NCI-H526 (cell line): Measurements from ENCODE around the gene COL4A5.
A peak's percentile ranks its signal among the peaks of the same experiment; 100 is the strongest.
"Not testable (repeated sequence)": the region's sequence is repeated elsewhere in the genome, so short reads cannot be mapped to it uniquely, and the experiment has no call there.

Experiments
- DNase-seq, 2 experiments: peaks; one replicate each; lab custom pipeline; 2025; lab: John Stamatoyannopoulos, UW

COL4A5 gene

DNA sequence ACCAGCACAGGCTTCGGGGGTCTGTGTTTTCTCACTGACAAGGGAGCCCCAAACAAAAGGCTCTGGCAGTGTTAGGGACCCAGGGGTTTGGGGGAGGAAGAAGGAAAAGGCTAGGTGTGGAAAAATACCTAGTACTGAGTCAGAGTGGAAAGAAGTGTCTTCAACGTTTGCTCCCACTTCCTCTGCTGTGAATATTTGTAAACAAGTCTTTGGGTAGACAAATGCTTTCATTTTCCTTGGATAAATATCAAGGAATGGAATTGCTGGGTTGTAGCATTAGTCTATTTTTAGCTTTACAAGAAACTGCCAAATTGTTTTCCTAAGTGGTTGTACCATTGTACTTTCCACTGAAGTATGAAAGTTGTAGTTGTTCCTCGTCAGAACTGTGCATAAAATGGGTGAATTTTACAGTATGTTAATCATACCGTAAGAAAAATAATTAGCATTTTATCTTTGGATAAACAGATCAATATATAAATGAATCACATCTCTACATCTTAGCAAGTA, 17.4 kb downstream of the COL4A5 start:
- no peak for DNase-seq

DNA sequence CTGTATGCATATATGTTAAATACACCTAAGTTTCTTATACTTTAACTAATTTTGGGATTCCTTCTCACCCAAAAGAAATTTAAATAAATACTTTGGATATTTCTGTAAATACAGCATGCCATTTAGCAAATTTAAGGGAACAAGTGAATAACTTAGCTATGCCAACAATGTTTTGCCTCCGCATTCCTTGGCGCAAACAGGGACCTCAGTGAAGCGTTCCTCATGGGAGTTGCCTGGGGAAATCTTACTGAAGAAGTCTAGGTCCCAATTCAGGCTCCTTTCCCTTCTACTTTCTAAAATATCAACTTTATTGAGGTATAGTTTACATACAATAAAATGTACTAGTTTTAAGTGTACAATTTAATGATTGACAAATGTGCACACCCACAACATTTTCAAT, 25.0 kb downstream of the COL4A5 start:
- DNase-seq = no peak

- DNase-seq = no peak
Observed at GRCh38 chrX:108468486-108468885, 28.8 kb downstream of the COL4A5 start.

GRCh38 chrX:108473979-108474378, 34.3 kb downstream of the COL4A5 start:
- DNase-seq = no peak

GRCh38 chrX:108481528-108481927, 41.9 kb downstream of the COL4A5 start:
- not testable (repeated sequence) for DNase-seq

DNA sequence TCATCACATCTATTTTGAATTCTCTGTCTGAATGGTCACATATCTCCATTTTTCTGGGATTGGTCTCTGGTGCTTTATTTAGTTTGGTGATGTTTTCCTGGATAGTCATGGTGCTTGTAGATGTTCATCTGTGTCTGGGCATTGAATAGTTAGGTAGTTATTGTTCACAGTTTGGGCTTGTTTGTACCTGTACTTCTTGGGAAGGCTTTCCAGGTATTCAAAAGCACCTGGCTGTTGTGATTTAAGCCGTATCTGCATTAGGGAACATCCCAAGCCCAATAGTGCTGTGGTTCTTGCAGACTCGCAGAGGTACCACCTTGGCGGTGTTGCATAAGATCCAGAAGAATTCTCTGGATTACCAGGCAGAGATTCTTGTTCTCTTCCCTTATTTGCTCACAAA, 44.6 kb downstream of the COL4A5 start:
- DNase-seq = no peak

- no peak for DNase-seq
Observed at GRCh38 chrX:108485960-108486359, 46.3 kb downstream of the COL4A5 start.

DNA sequence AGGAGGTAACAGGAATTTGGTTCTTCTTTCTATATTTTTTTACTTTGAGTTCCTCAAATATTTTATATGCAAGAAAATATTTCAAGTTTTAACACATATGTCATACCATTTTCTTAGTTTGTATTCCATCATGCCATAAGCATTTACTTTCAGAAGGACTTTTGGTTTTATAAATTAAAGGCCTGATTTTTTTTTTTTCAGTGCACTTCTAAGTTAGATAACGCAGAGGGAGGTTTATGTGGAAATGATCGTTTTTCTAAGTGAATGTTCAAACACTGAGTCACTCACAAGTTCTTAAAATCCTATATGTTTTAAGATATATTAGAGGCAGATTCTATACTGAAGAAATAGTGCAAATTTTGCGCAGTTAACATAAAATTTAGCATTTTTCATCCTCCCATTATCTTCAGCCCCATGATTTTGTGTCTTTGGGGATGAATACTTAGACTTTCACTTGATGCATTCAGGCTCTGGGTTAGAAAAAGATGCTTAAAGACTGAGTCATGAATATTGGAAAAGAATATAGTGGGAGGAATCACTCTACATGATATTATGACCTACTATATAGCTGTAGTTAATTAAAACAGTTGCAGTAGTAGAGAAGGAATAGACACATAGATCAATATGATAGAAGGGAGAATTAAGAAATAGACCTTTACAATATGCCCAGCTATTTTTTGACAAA, 54.9 kb downstream of the COL4A5 start:
- DNase-seq = no peak

DNA sequence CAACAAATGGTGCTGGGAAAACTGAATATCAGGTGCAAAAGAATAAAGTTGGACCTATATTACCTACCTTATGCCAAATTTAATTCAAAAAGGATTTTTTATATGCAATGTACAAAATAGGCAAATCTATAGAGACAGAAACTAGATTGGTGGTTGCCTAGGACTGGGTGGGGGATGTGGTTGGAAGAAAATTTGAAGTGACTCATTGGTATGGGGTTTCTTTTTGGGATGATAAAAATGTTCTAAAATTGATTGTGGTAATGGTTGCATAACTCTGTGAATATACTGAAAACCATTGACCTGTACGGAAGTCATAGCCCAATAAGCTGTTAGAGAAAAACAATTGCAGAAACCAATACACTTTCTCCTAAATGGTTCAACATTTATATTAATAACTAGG, 72.1 kb downstream of the COL4A5 start:
- no peak for DNase-seq

DNA sequence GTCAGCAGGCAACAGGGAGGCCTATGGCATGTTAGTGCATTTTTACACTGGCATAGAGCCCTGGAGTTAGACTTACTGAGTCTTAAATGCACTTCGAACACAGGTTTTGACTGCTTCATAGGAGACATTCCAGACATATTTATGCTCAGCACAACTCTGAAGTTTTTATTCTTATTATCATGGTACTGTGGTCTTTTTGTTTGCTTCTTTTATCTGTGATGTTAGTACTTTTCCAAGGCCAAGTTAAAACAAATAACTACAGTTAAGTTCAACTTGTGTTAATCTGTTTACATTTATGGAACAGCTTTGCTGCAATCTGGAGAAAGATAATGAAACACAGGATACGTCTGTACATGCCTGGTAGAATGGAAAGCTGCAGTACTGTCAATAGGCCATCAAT, 76.5 kb downstream of the COL4A5 start:
- no peak for DNase-seq

GRCh38 chrX:108527724-108528123, 88.1 kb downstream of the COL4A5 start:
- no peak for DNase-seq

DNA sequence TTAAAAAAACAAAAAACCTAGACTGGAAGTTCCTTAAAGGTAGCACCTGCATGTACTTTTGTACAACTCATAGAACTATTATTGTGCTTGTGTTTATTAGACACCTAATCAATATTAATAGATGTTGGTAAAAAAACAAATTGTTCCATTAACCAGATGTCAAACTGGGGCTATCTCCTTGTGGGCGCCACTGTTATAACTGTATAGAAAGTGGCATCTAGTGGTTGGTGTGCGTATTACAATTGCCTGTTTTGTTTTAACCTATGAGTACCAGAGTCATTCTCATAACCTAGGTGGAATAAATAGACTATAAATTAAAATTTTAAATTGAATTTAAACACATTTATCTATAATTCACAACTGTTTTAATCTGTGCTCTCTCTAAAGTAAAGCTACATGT, 97.4 kb downstream of the COL4A5 start:
- DNase-seq = peak in 1 of 2 experiments; percentile 62

- DNase-seq = peak in 1 of 2 experiments; percentile 5
Observed at GRCh38 chrX:108541286-108541685, 101.6 kb downstream of the COL4A5 start.

DNA sequence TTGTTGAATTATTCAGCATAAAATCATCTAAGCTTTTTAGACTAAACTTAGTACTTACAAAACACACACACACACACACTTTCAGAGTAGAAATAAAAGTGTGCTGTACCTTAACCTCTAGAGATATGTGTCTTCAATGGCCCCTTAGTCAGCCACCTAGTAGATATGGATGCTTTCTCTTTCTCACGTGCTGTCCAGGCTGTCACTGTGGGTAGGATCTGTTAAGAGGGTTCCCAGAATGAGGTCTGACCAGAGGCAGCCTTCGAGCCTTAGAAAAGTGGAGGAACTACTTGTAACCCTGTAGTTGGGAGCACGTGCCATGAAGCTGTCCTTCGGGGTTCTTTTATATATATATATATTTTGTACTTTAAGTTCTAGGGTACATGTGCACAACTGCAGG, 117.9 kb downstream of the COL4A5 start:
- DNase-seq = no peak

- no peak for DNase-seq
Observed at GRCh38 chrX:108558217-108558616, 118.6 kb downstream of the COL4A5 start.

- no peak for DNase-seq
Observed at GRCh38 chrX:108573136-108573535, 133.5 kb downstream of the COL4A5 start.

DNA sequence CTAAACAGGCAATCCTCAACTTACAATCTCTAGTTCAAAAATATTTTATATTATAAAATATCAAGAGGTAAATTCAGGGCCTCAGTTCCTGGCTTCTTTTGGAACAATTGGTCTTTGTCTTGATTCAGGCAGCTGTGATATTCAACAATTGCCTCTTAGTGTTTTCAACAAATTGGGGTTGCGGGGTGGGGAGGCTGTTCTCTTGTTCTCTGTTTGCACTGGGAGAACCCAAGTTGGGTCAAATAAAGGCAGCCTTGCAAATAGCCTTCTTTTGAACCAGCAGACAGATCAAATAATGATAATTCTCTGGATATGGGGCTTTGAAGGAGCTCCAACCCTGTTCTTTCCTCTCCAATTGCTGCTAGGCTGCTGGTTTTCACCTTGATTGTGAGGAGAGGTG, 142.5 kb downstream of the COL4A5 start:
- no peak for DNase-seq

GRCh38 chrX:108584617-108585211, 145.1 kb downstream of the COL4A5 start:
- peak in 1 of 2 experiments; percentile 27 for DNase-seq

DNA sequence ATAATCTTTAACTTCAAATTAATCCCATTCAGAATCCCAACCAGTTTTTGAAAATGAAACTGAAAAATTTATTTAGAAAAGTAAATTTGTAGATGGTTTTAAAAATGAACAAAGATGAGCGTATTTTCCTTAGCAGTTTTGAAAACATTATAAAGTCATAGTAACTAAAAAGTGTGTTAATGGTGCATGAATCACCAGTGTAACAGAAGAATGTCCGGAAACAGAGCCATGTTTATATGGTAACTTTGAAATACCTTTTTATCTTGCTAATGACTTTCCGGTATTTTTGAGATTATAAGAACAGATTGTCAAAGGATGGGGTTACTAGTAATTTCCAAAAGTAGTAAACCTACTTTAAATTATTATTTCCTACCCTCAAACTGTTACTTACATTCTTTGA, 150.9 kb downstream of the COL4A5 start:
- no peak for DNase-seq

DNA sequence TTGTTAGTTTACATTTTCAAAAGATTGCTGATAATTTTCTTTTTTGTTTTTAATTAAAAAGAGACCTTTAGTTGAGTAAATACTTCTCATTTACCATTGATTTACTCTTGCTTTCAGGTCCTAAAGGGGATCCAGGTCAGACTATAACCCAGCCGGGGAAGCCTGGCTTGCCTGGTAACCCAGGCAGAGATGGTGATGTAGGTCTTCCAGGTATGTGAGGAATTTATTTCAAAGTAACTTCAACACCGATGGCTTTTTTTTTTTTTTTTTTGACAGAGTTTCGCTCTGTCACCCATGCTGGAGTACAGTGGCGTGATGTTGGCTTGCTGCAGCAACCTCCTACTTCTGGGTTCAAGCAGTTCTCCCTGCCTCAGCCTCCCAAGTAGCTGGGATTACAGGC, 161.6 kb downstream of the COL4A5 start:
- no peak for DNase-seq

- DNase-seq = no peak
Observed at GRCh38 chrX:108610141-108610540, 170.5 kb downstream of the COL4A5 start.

DNA sequence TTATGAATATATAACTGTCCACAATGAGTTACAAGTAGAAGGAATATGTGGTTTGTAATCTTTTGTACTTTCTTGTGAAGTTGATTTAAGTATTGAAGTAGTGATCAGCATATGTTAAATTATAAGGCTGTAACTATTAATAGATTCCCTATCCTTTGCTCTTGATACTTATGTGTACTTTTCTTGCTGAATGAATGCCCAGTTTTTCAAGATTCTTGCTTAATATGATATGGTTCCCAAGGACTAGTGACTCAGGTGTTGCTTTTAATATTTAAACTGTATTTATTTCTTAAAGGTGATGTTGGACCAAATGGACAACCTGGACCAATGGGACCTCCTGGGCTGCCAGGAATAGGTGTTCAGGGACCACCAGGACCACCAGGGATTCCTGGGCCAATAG, 175.0 kb downstream of the COL4A5 start:
- no peak for DNase-seq

DNA sequence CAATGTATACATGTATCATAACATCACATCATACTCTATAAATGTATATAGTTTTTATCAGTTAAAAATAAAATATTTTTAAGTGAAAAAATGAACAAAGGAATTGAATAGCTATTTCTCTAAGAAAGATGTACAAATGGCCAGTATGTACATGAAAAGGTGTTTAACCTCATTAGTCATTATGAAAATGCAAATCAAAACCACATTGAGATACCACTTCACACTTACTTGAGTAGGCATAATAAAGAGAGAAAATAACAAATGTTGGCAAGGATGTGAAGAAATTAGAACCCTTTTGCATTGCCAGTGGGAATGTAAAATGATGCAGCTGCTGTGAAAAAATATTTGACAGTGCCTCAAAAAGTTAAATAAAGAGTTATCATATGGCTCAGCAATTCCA, 201.2 kb downstream of the COL4A5 start:
- no peak for DNase-seq
